GM12878 (cell line): ENCODE data around the gene BBS12. TPM values are rescaled to one million over a fixed set of nuclear protein-coding genes. Genes with fewer than 3 reads are reported as not detected.

Experiments
- ATAC-seq: fragments of 200-7000 bp; cut with Tn5 transposase; 3 replicates; pipeline ENCODE4 v1.9.1; 2020; ENCODE audit warnings: mild to moderate bottlenecking, moderate library complexity
- BruUV-seq: library from RNA; stranded (reverse); fragments of 400-500 nt; replicated peaks from 2 replicates; lab custom pipeline; 2021; lab: Mats Ljungman, UMichigan
- CTCF ChIA-PET: fragments of 300-600 bp; sonication (Branson Sonifier 250); formaldehyde crosslinking; extraction: SDS; loops from one replicate; lab custom pipeline; 2021; ENCODE audit warnings: inconsistent platforms; lab: Yijun Ruan, JAX
- POLR2A ChIA-PET: fragments of 350-600 bp; formaldehyde crosslinking; extraction: SDS; loops from one replicate; lab custom pipeline; 2021; ENCODE audit warnings: inconsistent platforms; lab: Charles Lee
- RAD21 ChIA-PET: fragments of 300-600 bp; sonication (Branson Sonifier 250); formaldehyde crosslinking; loops from one replicate; lab custom pipeline; 2023; ENCODE audit warnings: antibody characterized with exemption; ENCODE audit not compliant: unreplicated experiment; lab: Charles Lee
- SMC1A ChIA-PET: fragments of 300-600 bp; sonication (Branson Sonifier 250); formaldehyde crosslinking; loops from one replicate; lab custom pipeline; 2023; ENCODE audit not compliant: unreplicated experiment, uncharacterized antibody; lab: Charles Lee
- DNase-seq: peaks from one replicate; pipeline ENCODE4 v3.0.0-alpha.2; 2011; ENCODE audit warnings: low read depth, low spot score
- FAIRE-seq: peaks from 3 replicates; lab custom pipeline; 2011; peaks lifted over from hg19 to GRCh38; lab: Jason Lieb, UNC
- H2AFZ ChIP-seq: 2 replicates; pipeline ENCODE4 v1.6.0; 2011; ENCODE audit warnings: low read depth, low read length, control low read depth; ENCODE audit not compliant: control insufficient read depth
- H3K27ac ChIP-seq: 2 replicates; pipeline ENCODE4 v1.5.1; 2011; ENCODE audit warnings: control low read depth; ENCODE audit not compliant: control insufficient read depth, insufficient read depth
- H3K27me3 ChIP-seq, 2 experiments: replicated peaks in 1 of 2; 2 replicates each; pipeline versions ENCODE4 v1.6.0 to v1.6.1; 2011; ENCODE audit warnings: low read length in 1 of 2; ENCODE audit not compliant: control insufficient read depth in 2 of 2, insufficient read depth in 2 of 2
- H3K36me3 ChIP-seq, 2 experiments: 2 replicates each; pipeline ENCODE4 v1.5.1; 2011; ENCODE audit warnings: low read length in 1 of 2; ENCODE audit not compliant: control insufficient read depth in 2 of 2, insufficient read depth in 2 of 2
- H3K4me1 ChIP-seq: 2 replicates; pipeline ENCODE4 v1.6.1; 2011; ENCODE audit warnings: mild to moderate bottlenecking, low read length, moderate library complexity, mixed read lengths; ENCODE audit not compliant: control insufficient read depth, insufficient read depth
- H3K4me2 ChIP-seq: 2 replicates; pipeline ENCODE4 v1.6.0; 2011; ENCODE audit warnings: control low read depth; ENCODE audit not compliant: control insufficient read depth, insufficient read depth
- H3K4me3 ChIP-seq: fragments of 200-600 bp; sonication (generic); 2 replicates; pipeline ENCODE4 v1.5.1; 2016
- H3K79me2 ChIP-seq: 2 replicates; pipeline ENCODE4 v1.6.0; 2011; ENCODE audit warnings: low read length; ENCODE audit not compliant: control insufficient read depth, insufficient read depth
- H3K9ac ChIP-seq: 2 replicates; pipeline ENCODE4 v1.8.0; 2011; ENCODE audit warnings: low read length, control low read depth, mixed read lengths; ENCODE audit not compliant: control insufficient read depth, insufficient read depth
- H3K9me3 ChIP-seq: replicated peaks from 3 replicates; pipeline ENCODE4 v1.5.1; 2011; ENCODE audit warnings: mild to moderate bottlenecking, low read length; ENCODE audit not compliant: control insufficient read depth, insufficient read depth
- H4K20me1 ChIP-seq: 2 replicates; pipeline ENCODE4 v1.6.0; 2011; ENCODE audit not compliant: control insufficient read depth, insufficient read depth
- BCL11A ChIP-seq: IDR thresholded peaks from 2 replicates; pipeline ENCODE4 v1.6.1; 2011; ENCODE audit warnings: low read depth, low read length
- BCLAF1 ChIP-seq: fragments of 450-650 bp; IDR thresholded peaks from 2 replicates; pipeline ENCODE4 v1.6.1; 2017; ENCODE audit warnings: antibody characterized with exemption, mild to moderate bottlenecking, moderate library complexity
- CTCF ChIP-seq, 3 experiments: IDR thresholded peaks in 2 of 3; conservative IDR thresholded peaks in 1 of 3; 2 replicates each; pipeline ENCODE4 v1.5.1; 2011; ENCODE audit warnings: low read depth in 3 of 3, low read length in 3 of 3, mild to moderate bottlenecking in 3 of 3, control low read depth in 2 of 3, moderate library complexity in 2 of 3, inconsistent platforms in 1 of 3, mixed read lengths in 1 of 3; ENCODE audit not compliant: control insufficient read depth in 2 of 3, insufficient read depth in 1 of 3; ENCODE audit errors: extremely low read depth in 1 of 3
- E2F8 ChIP-seq: fragments of 450-650 bp; IDR thresholded peaks from 2 replicates; pipeline ENCODE4 v1.6.1; 2018; ENCODE audit warnings: mild to moderate bottlenecking, low read depth, moderate library complexity; ENCODE audit not compliant: partially characterized antibody
- PAX5 ChIP-seq: IDR thresholded peaks from 2 replicates; pipeline ENCODE4 v1.6.1; 2011; ENCODE audit warnings: low read depth, low read length, borderline replicate concordance
- POU2F2 ChIP-seq: IDR thresholded peaks from 3 replicates; pipeline ENCODE4 v1.6.1; 2011; ENCODE audit warnings: low read depth, mild to moderate bottlenecking, low read length, borderline replicate concordance
- RAD21 ChIP-seq: IDR thresholded peaks from 2 replicates; pipeline ENCODE4 v1.6.1; 2011; ENCODE audit warnings: mild to moderate bottlenecking, low read depth, low read length, moderate library complexity; ENCODE audit not compliant: insufficient read depth
- RB1 ChIP-seq: fragments of 450-650 bp; formaldehyde crosslinking; IDR thresholded peaks from 2 replicates; pipeline ENCODE4 v1.6.1; 2017; ENCODE audit warnings: mild to moderate bottlenecking, borderline replicate concordance
- RUNX3 ChIP-seq: IDR thresholded peaks from 2 replicates; pipeline ENCODE4 v1.6.1; 2012; ENCODE audit warnings: low read length, inconsistent platforms
- SMC3 ChIP-seq: IDR thresholded peaks from 2 replicates; pipeline ENCODE4 v1.6.1; 2011; ENCODE audit warnings: low read length, improper control_type of control experiment, borderline replicate concordance
- SREBF2 ChIP-seq: IDR thresholded peaks from 2 replicates; pipeline ENCODE4 v1.6.1; 2012; ENCODE audit warnings: mild to moderate bottlenecking, low read length
- TARDBP ChIP-seq: IDR thresholded peaks from 2 replicates; pipeline ENCODE4 v1.6.1; 2016; ENCODE audit warnings: borderline replicate concordance
- YY1 ChIP-seq: IDR thresholded peaks from 2 replicates; pipeline ENCODE4 v1.6.1; 2011; ENCODE audit warnings: low read depth, mild to moderate bottlenecking, low read length
- ZNF622 ChIP-seq: fragments of 450-650 bp; IDR thresholded peaks from 2 replicates; pipeline ENCODE4 v1.6.1; 2017; ENCODE audit warnings: mild to moderate bottlenecking, inconsistent platforms
- ZZZ3 ChIP-seq: IDR thresholded peaks from 2 replicates; pipeline ENCODE4 v1.6.1; 2011; ENCODE audit warnings: low read depth; ENCODE audit not compliant: control insufficient read depth, insufficient read length
- WGBS: methylation state at CpG from one replicate; pipeline ENCODE4 v1.1.6; 2016; ENCODE audit warnings: low lambda C conversion rate; ENCODE audit not compliant: insufficient replicate concordance, insufficient coverage; ENCODE audit errors: missing lambda C conversion rate; 5-methylcytosine and 5-hydroxymethylcytosine counted together
- in situ Hi-C: fragments of 300-500 bp; cut with MboI; formaldehyde crosslinking; loops from 9 replicates; pipeline ENCODE4 v1.14.3; 2018; ENCODE audit warnings: mixed read lengths
- intact Hi-C: fragments of 100-400 bp; cut with micrococcal nuclease; formaldehyde crosslinking; loops from one replicate; pipeline ENCODE4 v1.14.2; 2022; ENCODE audit not compliant: unreplicated experiment
- polyA plus RNA-seq, 11 experiments: library from polyadenylated mRNA; depleted of rRNA in 4 of 11; unstranded in 6 of 11; stranded (reverse) in 5 of 11; fragments of >200 nt; fragmentation: Nextera tagmentation in 4 of 11; fragmentation: Illumina TruSeq in 1 of 11; extraction: Ambion mirVana in 4 of 11; extraction: Trizol in 1 of 11; gene quantifications; 1 replicate in 1 of 11; 2 replicates in 10 of 11; pipeline versions ENCODE4 v1.2.1 to v1.2.3, GENCODE V29; 2011 to 2016; ENCODE audit warnings: inconsistent platforms in 2 of 11, missing spikeins in 2 of 11, low read depth in 1 of 11
- total RNA-seq, 4 experiments: library from RNA; depleted of rRNA in 3 of 4; stranded (reverse); fragments of >200 nt in 3 of 4; fragmentation: Illumina TruSeq in 1 of 4; extraction: Trizol in 1 of 4; gene quantifications; 2 replicates each; pipeline versions ENCODE4 v1.2.1 to v1.2.3, GENCODE V29; 2013 to 2021

The BBS12 gene
- total and polyA plus RNA-seq, 10 of the 15 experiments (the other 5 are each of a cell fraction or from before 2014, with no cell fraction given): 0.15 to 0.63 (median 0.42) TPM

- DNase-seq: no peak
- Histone ChIP-seq H3K4me2 (no peak overlapping the region), H3K4me3 (no peak overlapping the region), H3K9me3 (no peaks in the 10 kb centered on the region), H3K27ac (no peak overlapping the region), H3K27me3 (no peaks in the 10 kb centered on the region; a peak in 1 of 4 replicates), H3K4me1 (peaks cover 2% of the 10 kb centered on the region; the same call in 1 of the 2 replicates), H3K9ac (no peak overlapping the region), H2AFZ (no peak overlapping the region), H3K79me2 (no peaks in the 10 kb centered on the region), H3K36me3 (no peaks in the 10 kb centered on the region), H4K20me1 (no peaks in the 10 kb centered on the region)
- WGBS: 13% methylated on average over 4 of the region's 4 CpGs
- ChIA-PET CTCF (interaction anchor here (0.5 to 5.2 kb wide), 27 partner anchors 9 to 816 kb away, joined by 3 to 55 read pairs (median 4); partner anchors contain the start of gene BBS12), RAD21 (interaction anchor here (0.6 to 1.8 kb wide), 9 partner anchors 14 to 816 kb away, joined by 3 to 26 read pairs (median 4); no protein-coding TSS in a partner anchor), SMC1A (interaction anchor here (0.6 to 1.7 kb wide), 12 partner anchors 14 to 816 kb away, joined by 3 to 16 read pairs (median 4); no protein-coding TSS in a partner anchor), POLR2A (no interaction called here)
- intact Hi-C loops: loop anchor here (1.0 to 5.0 kb wide), 2 partner anchors 60 to 115 kb away; no protein-coding TSS in a partner anchor
- peak; percentile 97 for ATAC-seq
- no TSS peak for BruUV-seq
- peak; percentile 56 for FAIRE-seq
- in situ Hi-C loops: no loop called here
- TF ChIP-seq RUNX3 (peak; percentile 51; the same call in 1 of the 2 replicates), YY1 (peak; percentile 70), BCLAF1 (no peak), ZZZ3 (no peak), CTCF (IDR thresholded peaks at IDR 0.05 in 2 of 3, conservative IDR thresholded peaks at IDR 0.05 in 1 of 3; ENCODE audit: control insufficient read depth in 2 of 3, extremely low read depth in 1 of 3, insufficient read depth in 1 of 3, low read depth in 3 of 3, low read length in 3 of 3) (peak; percentile 85 to 87 (median 87)), BCL11A (no peak), RB1 (no peak), SREBF2 (no peak), E2F8 (no peak), TARDBP (no peak), RAD21 (peak; percentile 85), POU2F2 (no peak), SMC3 (peak; percentile 85), PAX5 (no peak), ZNF622 (no peak)
These were observed 15.6 kb upstream of the BBS12 start for GRCh38 chr4:122716825-122717448.
